HG02678 (cell line): ENCODE measurements around the gene BOD1.
A peak's percentile ranks its signal among the peaks of the same experiment; 100 is the strongest.
"Not testable (repeated sequence)": the region's sequence is repeated elsewhere in the genome, so short reads cannot be mapped to it uniquely, and the experiment has no call there.

Experiments
- ATAC-seq: cut with Tn5 transposase; IDR thresholded peaks from one replicate; pipeline ENCODE4 v1.9.1; 2021; ENCODE audit warnings: mild to moderate bottlenecking, moderate library complexity; ENCODE audit not compliant: unreplicated experiment

The BOD1 gene

GRCh38 chr5:173620784-173621183, 4.3 kb upstream of the BOD1 start:
- no peak for ATAC-seq

GRCh38 chr5:173618927-173619519, 2.6 kb upstream of the BOD1 start:
- no peak for ATAC-seq

GRCh38 chr5:173615884-173616576, 420 bp downstream of the BOD1 start:
- peak; percentile 49 for ATAC-seq

- no peak for ATAC-seq
Measured at GRCh38 chr5:173614591-173614990, 1.9 kb downstream of the BOD1 start.

- no peak for ATAC-seq
Measured at GRCh38 chr5:173613433-173614159, 2.9 kb downstream of the BOD1 start.

GRCh38 chr5:173612948-173613347, 3.5 kb downstream of the BOD1 start:
- ATAC-seq, result no peak

- ATAC-seq, result no peak
Measured at GRCh38 chr5:173611706-173612105, 4.7 kb downstream of the BOD1 start.

GRCh38 chr5:173604141-173604540, 12.3 kb downstream of the BOD1 start:
- ATAC-seq, result no peak

- no peak for ATAC-seq
Measured at GRCh38 chr5:173602423-173602822, 14.0 kb downstream of the BOD1 start.

GRCh38 chr5:173598686-173599085, 17.8 kb downstream of the BOD1 start:
- no peak for ATAC-seq

- no peak for ATAC-seq
Measured at GRCh38 chr5:173597304-173597703, 19.1 kb downstream of the BOD1 start.

- ATAC-seq, result no peak
Measured at GRCh38 chr5:173595841-173596240, 20.6 kb downstream of the BOD1 start.

- no peak for ATAC-seq
Measured at GRCh38 chr5:173594061-173594460, 22.4 kb downstream of the BOD1 start.

GRCh38 chr5:173592050-173592669, 24.3 kb downstream of the BOD1 start:
- no peak for ATAC-seq

- ATAC-seq, result no peak
Measured at GRCh38 chr5:173591056-173591514, 25.4 kb downstream of the BOD1 start.

- ATAC-seq, result no peak
Measured at GRCh38 chr5:173590436-173591055, 25.9 kb downstream of the BOD1 start.

- ATAC-seq, result not testable (repeated sequence)
Measured at GRCh38 chr5:173586133-173586532, 30.3 kb downstream of the BOD1 start.

GRCh38 chr5:173583346-173583745, 33.1 kb downstream of the BOD1 start:
- no peak for ATAC-seq

- no peak for ATAC-seq
Measured at GRCh38 chr5:173582216-173583111, 34.0 kb downstream of the BOD1 start.
